ENCODE data around the gene ARHGEF4.

The ARHGEF4 gene

DNA sequence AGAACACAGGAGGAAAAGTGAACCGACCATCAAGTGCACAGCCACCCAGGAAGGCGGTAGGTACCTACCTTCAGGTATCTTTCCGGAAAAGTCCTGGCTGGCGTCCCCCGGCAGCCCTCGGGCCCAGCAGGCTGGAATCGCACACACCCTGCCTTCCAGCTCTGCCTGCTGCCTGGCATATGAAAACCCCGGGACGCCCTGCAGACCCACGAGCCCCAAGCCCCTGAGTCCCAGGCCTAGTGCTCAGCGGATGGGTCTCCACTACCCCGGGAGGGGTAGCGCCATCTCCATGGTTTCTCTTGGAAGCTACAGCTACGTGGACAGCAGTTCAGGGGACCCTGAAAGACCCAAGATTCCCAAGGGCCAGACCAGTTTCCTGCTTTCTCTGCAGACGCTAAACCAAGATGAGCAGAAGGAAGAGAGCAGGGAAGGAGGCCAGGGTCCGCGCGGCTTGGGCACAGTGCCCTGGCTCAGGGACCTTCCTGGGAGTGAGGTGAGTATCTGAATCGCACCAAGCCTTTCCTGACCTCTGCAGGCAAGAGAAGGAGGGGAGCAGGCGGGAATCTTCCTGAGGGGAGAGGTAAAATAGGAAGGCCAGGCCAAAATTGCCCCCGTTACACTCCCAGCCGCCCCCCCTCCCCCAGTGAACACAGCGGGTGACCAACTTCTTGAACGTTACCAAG, 80.4 kb downstream of the ARHGEF4 start:
- DNase-seq (ENCODE audit: low read depth, low spot score), result no peak

DNA sequence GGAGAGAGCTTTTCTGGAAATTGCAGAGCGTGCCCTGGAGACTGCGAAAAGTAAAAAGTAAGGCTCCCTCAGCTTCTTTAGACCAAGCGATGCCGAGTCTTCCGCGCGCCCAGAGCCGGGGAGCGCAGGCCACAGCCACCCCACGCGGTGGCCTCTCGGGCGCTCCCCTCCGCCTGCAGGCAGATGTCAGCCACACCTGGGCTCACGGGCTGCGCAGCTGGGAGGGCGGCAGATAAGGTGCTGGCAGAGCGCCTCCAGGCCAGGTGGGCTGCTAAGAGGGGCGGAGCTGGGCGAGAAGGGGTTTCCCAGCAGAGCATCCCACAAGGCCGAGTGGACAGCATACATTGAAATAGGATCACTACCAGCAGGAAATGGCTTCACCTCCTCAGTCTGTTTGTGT, 81.7 kb downstream of the ARHGEF4 start:
- no peak for DNase-seq (ENCODE audit: low read depth, low spot score)

DNA sequence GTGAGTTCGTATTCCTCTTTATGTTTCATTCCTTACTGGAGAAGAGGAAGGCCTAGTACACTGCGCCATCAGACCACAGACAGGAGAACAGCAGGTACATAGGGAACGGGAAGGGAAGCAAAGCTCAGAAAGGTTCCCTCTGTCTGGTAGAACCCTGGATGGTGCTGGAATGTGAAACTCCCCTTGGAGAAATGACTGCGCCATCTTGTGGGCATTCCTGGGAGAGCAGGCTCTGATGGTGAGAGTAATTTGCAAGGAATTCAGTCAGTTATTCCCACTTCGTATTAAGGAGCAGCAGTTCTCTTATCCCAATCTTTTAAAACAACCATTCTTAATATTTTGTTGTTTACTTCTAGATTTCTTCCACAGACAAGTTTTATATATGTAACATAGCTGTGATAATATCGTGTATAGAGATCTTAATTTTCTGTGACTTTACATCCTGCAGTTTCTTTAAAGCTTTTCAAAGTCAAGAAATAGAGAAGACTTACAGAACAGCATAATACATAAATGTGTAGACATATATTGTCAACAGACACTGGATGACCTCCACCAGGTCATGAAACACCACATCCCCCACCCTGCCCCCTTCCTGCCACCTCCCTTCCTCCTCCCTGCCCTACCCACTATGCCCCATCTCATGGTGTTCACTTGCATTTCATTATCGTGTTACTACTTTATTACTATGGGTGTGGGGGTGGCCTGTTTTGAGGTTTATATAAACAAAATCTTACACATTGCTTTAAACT, 83.9 kb downstream of the ARHGEF4 start:
- DNase-seq (ENCODE audit: low read depth, low spot score), result peak; percentile 69

DNA sequence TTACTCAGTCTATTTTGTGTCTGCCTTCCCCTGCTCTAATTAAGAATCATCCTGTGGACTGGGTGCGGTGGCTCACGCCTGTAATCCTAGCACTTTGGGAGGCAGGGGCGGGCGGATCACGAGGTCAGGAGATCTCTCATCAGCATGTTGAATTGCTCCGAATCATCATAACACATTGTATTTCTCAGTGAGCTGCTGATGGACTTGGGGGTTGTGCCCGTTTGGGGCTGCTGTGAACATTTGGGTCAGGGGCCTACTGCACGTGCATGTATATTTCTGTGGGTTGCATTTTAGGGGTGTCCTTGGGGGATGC, 84.4 kb downstream of the ARHGEF4 start:
- DNase-seq (ENCODE audit: low read depth, low spot score), result no peak

DNA sequence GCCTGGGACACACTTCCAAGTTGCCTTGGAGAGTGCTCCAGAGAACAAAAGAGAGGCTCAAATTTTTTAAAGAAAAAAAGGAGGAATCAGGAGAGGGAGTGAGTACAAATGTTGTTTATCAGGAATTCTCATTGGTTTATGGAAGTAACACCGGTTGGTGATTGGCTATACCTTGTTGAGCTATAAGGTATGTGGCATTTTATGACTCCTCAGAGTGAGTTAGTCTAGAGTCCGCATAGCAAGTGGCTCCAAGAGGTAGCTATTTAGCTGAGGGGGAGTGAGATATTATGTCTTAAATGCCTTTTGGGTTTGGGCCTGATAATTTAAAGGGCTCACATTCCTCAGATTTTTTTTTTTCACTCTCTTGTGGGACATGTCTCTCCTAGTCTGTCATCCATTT, 85.7 kb downstream of the ARHGEF4 start:
- no peak for DNase-seq (ENCODE audit: low read depth, low spot score)

DNA sequence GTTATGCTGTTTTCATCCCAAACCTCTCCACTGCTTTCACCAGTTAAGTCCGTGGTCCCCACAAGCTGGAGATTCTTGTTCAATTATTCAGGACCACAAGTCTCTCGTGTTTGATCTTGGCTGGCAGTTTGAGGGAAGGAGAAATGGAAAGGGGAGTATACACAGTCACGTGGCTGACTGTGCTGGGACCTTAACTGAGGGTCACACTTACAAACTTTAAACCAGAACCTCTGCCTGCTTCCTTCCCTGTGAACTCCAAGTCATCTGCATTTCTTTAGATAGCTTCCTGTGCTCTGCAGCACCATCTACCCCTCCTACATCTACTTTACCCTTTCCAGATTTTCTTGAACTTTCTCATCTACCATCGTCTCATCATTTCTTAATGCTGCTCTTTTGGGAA, 91.7 kb downstream of the ARHGEF4 start:
- no peak for DNase-seq (ENCODE audit: low read depth, low spot score)

DNA sequence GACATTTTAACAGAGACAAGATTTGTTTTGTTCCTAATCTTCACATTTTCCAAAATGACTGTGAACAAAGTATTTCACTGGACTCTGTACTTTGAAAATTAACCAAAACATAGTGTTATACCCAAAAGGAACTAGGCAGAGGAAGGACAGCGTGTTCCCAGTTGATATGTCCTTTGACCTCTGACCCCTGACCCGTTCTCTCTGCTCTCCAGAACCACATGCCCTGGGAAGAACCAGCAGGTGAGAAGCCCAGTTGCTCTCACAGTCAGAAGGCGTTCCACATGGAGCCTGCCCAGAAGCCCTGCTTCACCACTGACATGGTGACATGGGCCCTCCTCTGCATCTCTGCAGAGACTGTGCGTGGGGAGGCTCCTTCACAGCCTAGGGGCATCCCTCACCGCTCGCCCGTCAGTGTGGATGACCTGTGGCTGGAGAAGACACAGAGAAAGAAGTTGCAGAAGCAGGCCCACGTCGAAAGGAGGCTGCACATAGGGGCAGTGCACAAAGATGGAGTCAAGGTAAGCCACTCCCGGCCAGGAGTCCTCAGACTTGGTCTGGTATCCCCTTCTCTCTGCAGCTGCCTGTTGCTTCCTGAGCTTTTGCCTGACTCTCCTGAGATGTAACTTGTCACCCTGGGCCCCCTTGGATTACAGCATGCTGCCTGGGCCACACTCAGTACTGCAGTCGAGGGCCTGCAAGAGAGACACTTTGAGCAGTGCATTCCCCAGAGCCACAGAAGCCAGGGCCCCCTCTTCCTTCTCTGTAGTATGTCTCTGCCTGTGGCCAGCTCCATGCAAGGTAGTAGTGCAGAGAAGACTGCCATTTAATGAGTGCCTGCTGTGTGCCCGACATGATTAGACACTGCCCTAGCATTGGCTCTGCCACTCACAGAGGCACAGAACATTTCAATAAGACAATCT, 94.3 kb downstream of the ARHGEF4 start:
- DNase-seq (ENCODE audit: low read depth, low spot score), result no peak

DNA sequence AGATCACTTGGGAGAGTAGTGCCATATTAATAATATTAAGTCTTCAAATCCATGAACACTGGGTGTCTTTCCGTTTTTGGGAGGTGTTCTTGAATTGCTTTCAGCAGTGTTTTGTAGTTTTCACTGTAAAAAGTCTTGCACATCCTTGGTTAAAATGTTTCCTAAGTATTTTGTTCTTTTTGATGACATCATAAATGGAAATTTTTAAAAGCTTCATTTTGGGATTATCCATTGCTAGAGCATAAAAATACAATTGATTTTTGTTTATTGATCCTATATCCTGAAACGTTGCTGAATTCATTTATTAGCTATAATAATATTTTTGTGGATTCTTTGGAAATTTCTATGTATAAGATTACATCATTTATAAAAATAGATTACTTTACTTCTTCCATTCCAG, 96.8 kb downstream of the ARHGEF4 start:
- DNase-seq (ENCODE audit: low read depth, low spot score), result no peak

DNA sequence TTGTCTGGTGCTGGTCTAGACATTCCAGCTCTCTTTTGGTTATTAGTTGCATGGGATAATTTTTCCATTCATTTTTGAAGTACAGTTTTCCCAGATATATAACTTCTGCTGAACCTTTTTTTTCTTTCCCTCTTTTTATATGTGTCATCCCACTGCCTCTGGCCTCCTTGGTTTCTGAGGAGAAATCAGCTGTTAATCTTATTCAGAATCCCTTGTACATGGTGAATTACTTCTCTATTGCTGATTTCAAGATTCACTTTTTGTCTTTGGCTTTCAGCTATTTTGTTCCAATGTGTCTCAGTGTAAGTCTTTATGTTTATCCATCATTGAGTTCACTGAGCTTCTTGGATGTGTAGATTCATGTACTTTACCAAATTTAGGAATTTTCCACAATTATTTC, 99.7 kb downstream of the ARHGEF4 start:
- no peak for DNase-seq (ENCODE audit: low read depth, low spot score)

DNA sequence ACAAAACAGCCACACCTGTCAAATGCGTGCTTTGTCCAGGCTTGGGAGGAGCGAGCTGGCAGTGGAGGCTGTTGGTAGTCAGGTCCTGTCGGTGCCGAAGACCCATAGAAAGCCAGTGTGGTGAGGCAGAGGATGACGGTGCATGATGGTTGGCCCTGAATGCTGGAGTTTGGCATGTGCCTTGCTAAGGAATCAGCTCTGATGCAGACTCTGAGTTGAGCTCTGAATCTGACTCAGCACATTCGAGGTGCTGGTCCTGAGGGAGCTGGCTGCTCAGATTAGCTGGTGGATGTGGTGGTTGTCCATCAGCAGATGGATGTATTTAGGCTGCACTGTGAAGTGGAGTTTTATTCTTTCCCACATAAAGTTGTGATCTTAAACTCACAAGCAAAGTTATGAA, 111.3 kb downstream of the ARHGEF4 start:
- no peak for DNase-seq (ENCODE audit: low read depth, low spot score)

DNA sequence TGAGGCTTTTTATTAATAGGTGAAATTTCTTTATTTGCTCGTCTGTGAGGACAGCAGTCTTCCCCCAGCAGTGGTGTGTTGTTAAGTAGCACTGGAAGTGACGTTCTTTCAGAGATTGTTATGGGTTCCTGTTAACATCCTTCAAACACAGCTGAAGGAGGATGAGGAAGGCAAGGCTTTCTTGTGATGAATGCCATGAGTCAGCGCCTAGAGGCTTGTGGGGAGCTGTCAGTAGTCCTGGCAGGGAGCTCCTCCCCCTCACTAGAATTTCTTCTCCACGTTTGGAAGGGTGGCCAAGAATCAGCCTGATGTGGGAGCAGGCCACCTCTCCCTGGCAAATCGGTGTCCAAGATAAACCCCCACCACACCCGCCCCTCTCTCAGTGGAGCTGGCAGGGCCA, 113.2 kb downstream of the ARHGEF4 start:
- no peak for DNase-seq (ENCODE audit: low read depth, low spot score)

DNA sequence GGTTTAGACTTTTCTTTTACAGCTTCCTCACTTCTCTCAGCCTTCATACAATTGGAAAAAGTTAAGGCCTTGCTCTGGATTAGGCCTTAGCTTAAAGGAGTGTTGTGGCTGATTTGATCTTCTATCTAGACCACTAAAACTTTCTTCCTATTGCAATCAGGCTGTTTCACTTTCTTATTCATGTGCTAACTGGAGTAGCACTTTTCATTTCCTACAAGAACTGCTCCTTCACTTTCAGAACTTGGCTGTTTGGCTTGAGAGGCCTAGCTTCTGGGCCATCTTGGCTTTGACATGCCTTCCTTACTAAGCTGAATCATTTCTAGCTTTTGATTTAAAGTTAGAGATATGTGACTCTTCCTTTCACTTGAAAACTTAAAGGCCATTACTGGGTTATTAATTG, 114.3 kb downstream of the ARHGEF4 start:
- DNase-seq (ENCODE audit: low read depth, low spot score), result no peak

DNA sequence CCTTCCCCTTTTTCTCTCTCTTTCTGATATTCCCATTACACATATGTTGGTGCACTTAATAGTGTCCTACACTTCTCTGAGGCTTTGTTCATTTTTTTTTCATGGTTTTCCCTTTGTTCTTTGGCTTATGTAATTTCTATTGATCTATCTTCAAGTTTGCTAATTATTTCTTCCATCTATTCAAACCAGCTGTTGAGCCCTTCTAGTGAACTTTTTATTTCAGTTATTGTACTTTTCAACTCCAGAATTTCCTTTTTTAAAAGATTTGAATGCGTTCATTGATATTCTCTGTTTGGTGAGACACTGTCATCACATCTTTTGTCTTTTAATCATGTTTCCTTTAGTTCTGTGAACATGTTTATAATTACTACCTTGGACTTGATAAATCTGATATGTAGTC, 118.2 kb downstream of the ARHGEF4 start:
- no peak for DNase-seq (ENCODE audit: low read depth, low spot score)

DNA sequence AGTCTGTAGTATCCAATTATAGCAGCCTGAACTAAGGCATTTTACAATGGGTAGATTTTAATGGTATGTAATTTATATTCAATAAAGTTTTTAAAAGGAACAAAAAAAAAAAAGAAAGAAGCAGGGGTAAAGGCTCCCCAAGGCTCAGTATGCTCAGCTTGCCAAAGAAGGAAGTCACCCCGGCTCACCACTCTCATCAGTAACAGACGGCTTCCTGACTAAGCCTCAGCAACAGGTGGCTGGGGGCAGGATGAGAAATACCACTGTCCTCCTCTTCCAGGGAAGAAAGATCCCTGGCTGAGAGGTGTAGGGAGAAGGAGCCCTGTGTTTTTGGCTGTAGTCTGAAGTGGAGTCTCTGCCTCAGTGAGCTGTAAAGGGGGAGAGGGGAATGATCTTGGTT, 121.2 kb downstream of the ARHGEF4 start:
- no peak for DNase-seq (ENCODE audit: low read depth, low spot score)

DNA sequence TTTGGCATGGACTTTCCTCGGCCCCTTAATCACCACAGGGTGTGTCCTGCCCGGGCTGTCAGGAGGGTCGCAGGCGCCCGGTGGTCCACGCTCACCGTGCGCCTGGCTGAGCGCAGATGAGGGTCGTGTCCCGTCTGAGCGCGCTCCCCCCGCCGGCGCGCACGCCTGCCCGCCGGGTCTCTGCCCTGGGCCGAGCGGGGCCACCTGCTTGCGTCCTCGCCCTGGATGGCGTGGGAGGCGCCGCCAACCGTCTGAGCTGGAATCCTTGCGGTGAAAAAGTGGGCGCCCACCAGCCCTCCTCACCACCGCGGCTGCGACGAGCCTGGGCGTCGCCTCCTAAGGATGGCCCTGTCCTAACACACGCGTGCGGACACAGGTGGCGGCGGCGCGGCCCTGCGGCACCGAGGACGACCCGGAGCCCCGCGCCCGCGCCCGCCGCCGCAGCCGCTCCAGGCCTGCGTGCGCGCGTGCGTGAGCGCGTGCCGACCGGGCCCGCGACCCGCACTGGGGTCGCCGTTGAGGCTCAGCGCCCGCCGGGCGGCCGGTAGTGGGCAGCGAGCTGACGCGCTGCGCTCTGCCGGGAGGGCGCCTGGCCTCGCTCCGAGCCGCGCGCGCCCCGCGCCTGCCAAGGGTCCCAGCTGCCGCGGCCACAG, 126.6 kb downstream of the ARHGEF4 start:
- DNase-seq (ENCODE audit: low read depth, low spot score), result no peak

DNA sequence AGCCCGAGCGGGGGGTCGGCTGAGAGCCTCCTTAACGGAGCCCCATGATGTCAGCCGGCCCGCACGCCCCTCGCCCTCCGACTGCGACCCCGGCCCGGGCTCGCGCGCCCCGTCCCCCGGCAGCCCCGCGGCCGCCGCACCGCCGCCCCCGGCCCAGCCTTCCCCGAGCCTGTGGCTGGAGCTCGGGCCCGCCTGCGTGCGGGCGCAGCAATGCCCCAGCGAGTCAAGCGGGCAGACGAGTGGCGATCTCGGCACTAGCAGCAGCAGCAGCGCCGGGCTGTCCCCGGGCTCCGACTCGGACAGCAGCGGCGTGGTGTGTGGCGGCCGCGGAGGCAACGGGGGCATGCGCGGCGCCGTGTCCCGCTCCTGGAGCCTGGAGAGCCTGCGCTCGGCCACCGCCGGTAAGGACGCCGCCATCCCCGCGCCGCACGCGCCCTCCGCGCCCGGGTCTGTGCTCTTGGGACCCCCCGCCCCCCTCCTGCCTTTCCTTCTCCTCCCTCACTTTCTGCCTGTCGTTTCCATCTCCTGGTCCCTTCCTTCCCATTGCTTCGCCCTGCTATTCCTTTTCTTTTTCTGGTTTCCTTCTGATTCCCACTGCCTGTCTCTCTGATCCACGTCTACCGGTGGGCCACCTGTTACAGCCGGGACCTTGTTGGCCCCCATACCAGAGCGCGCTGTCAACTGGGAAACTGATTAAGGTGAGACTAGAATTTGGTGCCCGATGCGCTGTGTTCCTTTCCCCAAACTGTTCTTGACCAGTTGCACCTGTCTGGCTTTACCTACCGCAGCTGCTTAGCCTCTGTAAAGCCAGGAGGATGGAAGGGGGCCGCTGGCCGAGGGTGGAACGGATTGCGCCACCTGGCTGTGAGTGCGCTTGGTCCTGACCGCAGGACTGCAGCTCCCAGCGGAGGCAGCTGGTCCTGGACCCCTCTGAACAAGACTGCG, 127.4 kb downstream of the ARHGEF4 start:
- DNase-seq (ENCODE audit: low read depth, low spot score), result peak; percentile 73

DNA sequence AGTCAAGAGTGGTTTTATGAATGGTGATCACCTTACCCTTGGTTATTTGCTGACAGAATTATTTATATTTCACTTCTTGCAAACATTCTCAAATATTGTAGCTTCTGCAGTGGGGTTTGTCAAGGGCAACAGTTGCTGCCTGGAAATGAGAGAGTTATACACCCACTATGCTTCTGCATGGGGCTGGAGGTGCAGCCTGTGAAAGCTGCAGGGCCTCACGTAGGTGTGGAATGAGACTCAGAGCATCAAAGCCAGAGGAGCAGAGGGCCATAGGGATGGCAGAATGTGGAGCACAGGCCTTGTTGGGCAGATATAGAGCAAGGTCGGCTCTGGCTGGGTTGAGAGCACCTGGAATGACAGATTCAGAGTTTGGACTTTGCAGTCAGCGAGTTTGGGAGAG, 128.2 kb downstream of the ARHGEF4 start:
- DNase-seq (ENCODE audit: low read depth, low spot score), result no peak

DNA sequence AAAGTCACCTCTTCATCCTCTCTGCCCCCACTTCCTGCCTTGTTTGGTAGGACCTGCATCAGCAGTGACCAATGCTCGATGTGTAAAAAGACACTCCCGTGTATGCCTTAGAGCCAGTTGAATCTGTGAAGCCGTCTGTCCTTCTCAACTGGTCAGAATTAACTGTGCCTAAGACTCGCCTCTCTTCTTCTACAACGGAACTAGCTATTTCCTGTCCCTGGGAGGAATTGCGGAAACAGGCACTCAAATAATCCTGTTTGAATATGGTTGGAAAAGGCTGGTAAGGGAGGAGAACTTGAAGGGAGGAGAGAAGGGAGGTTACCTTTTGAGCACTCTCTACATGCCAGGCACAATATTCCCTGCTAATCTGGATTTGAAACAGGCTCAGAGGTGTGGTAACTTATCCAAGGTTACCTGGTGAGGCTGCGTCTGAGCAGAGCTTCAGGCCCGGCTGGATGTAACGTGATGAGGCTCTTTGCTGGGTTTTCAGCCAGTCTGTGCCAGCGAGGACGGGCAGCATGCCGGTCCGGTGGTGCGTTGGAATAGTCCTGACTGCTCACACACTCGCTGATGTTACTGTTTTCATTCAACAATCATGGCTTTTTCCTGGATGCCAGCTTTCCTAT, 129.5 kb downstream of the ARHGEF4 start:
- DNase-seq (ENCODE audit: low read depth, low spot score), result no peak

DNA sequence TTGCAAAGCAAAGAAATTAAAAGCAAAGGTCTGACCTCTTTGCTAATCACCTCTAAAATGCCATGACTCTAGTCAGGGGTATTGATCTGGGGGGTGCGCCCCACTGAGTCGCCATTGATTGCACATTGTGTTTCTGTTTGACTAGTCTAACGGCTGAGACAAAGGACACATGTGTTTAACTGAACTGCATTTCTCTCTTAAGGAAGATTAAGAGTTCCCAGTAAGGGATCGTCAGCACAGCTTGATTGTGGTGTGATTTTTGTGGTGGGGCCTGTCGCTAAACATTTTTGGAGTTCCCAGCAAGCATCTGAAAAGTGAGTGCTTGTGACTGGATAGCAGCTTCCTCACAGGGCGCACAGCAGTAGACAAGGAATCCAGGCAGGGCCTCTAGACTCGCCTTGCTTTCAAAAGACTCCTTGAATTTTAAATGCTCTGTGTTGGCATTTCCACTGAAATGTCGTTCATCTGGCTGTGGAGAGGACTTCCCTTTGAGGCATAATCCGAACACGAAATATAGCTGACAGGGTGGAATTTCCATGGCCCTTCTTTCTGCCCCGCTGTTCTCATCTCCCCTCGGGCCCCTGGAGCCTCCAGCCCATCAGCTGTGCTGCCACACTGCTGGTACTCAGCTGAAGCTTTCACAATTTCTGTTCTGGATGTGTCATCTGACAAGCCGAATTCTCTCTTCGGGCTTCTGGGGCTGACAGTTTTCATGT, 130.2 kb downstream of the ARHGEF4 start:
- DNase-seq (ENCODE audit: low read depth, low spot score), result no peak

DNA sequence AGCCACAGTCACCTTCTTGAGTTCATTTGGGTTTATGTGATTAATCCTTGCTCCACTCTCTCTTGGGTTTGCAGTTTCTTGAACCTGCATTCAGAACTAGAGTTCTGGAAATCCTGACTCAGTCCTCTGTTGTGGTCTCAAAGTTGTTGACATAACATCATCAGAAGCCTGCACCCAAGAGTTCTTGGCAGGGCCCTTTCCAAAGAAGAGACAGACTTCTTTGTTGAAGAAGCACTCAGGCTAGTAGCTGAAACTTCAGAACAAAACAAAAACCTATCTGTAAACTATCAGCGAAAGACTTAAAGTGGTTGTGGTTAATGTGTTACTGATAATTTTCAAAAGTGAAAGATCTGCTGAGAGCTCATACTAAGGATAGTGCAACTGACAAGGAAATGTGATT, 135.7 kb downstream of the ARHGEF4 start:
- no peak for DNase-seq (ENCODE audit: low read depth, low spot score)
